Gastroesophageal sphincter (tissue), 4 donors: ENCODE measurements around the gene C9orf50. TPM values are rescaled to one million over a fixed set of nuclear protein-coding genes. Genes with fewer than 3 reads are reported as not detected.
A peak's percentile ranks its signal among the peaks of the same experiment; 100 is the strongest.

ENCODE experiments used
- ATAC-seq: fragments of 150-250 bp; one replicate; pipeline ENCODE4 v1.9.1; 2016; ENCODE audit warnings: mild to moderate bottlenecking, moderate library complexity
- H3K27ac ChIP-seq, 4 donors: fragments of 200-600 bp; sonication (generic) in 3 of 4; 1 replicate in 3 of 4; 2 replicates in 1 of 4; pipeline ENCODE4 v1.5.1; 2016 to 2019
- H3K27me3 ChIP-seq: fragments of 200-600 bp; sonication (generic); one replicate; pipeline ENCODE4 v1.5.1; 2019
- H3K36me3 ChIP-seq, 2 donors: fragments of 200-600 bp; sonication (generic); one replicate each; pipeline ENCODE4 v1.5.1; 2019; ENCODE audit warnings: control low read depth in 1 of 2
- H3K4me1 ChIP-seq, 3 donors: fragments of 200-600 bp; sonication (generic); 1 replicate in 2 of 3; 2 replicates in 1 of 3; pipeline ENCODE4 v1.5.1; 2016 to 2019; ENCODE audit warnings: control low read depth in 2 of 3
- H3K4me3 ChIP-seq, 2 donors: fragments of 200-600 bp; sonication (generic); one replicate each; pipeline ENCODE4 v1.5.1; 2019; ENCODE audit warnings: mild to moderate bottlenecking in 1 of 2, moderate library complexity in 1 of 2
- H3K9me3 ChIP-seq, 3 donors: fragments of 200-600 bp; sonication (generic); one replicate each; pipeline ENCODE4 v1.5.1; 2017 to 2019; ENCODE audit warnings: control low read depth in 2 of 3
- CTCF ChIP-seq, 4 experiments: fragments of 200-600 bp in 2 of 4; fragments of 450-650 bp in 2 of 4; sonication (generic) in 1 of 4; IDR thresholded peaks; one replicate each; pipeline ENCODE4 v1.5.1; 2017 to 2019; ENCODE audit warnings: antibody characterized with exemption in 4 of 4, mild to moderate bottlenecking in 2 of 4, moderate library complexity in 2 of 4
- EP300 ChIP-seq: sonication (generic); formaldehyde crosslinking; IDR thresholded peaks from one replicate; pipeline ENCODE4 v1.6.1; 2017; ENCODE audit warnings: antibody characterized with exemption, mild to moderate bottlenecking
- POLR2A ChIP-seq, 2 donors: fragments of 450-650 bp; IDR thresholded peaks; one replicate each; pipeline ENCODE4 v1.6.1; 2017; ENCODE audit warnings: antibody characterized with exemption in 2 of 2, mild to moderate bottlenecking in 2 of 2, moderate library complexity in 1 of 2
- POLR2AphosphoS5 ChIP-seq: sonication (generic); formaldehyde crosslinking; IDR thresholded peaks from one replicate; pipeline ENCODE4 v1.6.1; 2017; ENCODE audit warnings: antibody characterized with exemption
- WGBS, 2 donors: methylation state at CpG; one replicate each; pipeline ENCODE4 v1.1.5; 2018; ENCODE audit warnings: low coverage in 1 of 2; 5-methylcytosine and 5-hydroxymethylcytosine counted together
- total RNA-seq, 4 donors: library from RNA; depleted of rRNA; stranded (reverse); fragments of >200 nt; gene quantifications; one replicate each; pipeline ENCODE4 v1.1.0, GENCODE V29; 2016

C9orf50 gene
- total RNA-seq, 4 donors from 2014 or later, result 0.27 TPM; not detected in 3

GRCh38 chr9:129585352-129585751 is 35.5 kb downstream of the C9orf50 start:
- WGBS, 2 donors, result 86 to 100% methylated on average over 1 of the region's 1 CpG
- Histone ChIP-seq H3K4me3 (no peak overlapping the region), H3K27ac (no peak overlapping the region), H3K36me3 (no peaks in the 10 kb centered on the region), H3K27me3 (no peaks in the 10 kb centered on the region), H3K4me1 (peaks cover 0 to 16% (median 0%) of the 10 kb centered on the region in 3 donors), H3K9me3 (no peaks in the 10 kb centered on the region)
- no peak for TF ChIP-seq EP300
- no peak for TF ChIP-seq CTCF (IDR thresholded peaks at IDR 0.05)
- no peak for TF ChIP-seq POLR2A (IDR thresholded peaks at IDR 0.05)
- TF ChIP-seq POLR2AphosphoS5, result no peak
- no peak for ATAC-seq

GRCh38 chr9:129584136-129584535 is 36.8 kb downstream of the C9orf50 start:
- no peaks in the 10 kb centered on the region for H3K36me3 ChIP-seq
- TF ChIP-seq POLR2A (IDR thresholded peaks at IDR 0.05) (no peak), EP300 (no peak), POLR2AphosphoS5 (no peak), CTCF (IDR thresholded peaks at IDR 0.05) (no peak)
- peak; percentile 81 for ATAC-seq
- no peaks in the 10 kb centered on the region for H3K9me3 ChIP-seq
- no peaks in the 10 kb centered on the region for H3K27me3 ChIP-seq
- H3K4me1 ChIP-seq, result peaks cover 0 to 16% (median 0%) of the 10 kb centered on the region in 3 donors
- 80% methylated on average over 1 of the region's 1 CpG; no CpG with 5 or more reads in 1 of the 2 donors for WGBS, 2 donors
- no peak overlapping the region for H3K4me3 ChIP-seq
- H3K27ac ChIP-seq, result no peak overlapping the region

DNA sequence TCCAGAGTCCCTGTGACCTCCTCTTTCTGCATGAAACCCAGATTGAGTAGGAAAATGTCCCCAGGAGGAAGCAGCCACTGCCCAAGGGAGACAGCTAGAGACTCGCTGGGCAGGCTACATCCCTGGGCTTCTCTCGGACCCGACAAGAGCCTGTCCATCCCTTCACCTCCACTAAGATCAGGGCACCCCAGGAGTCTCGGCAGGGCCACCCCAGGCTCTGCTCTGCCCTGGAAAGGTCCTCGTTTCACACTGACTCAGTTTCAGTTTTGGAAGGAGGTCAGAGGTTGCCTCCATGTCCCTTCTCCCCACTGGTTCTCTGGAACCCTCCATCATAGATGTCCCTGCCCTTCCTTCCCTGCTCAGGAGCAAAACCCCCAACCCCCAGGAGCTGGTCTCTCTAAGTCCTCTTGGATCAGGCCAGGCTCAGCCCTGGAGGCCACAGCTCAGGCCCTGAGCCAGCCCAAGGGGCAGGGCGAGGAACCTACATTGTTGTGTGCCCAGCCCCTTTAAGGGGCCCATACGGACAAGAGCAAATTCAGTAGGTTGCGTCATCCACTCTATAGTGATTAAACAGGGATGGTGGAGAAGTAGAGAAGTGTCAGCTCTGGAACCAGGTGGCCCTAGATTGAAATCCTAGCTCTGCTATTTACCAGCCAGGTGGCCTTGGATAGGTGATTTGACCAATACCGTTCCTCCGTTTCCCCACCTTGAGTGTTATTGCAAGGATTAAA is 37.4 kb downstream of the C9orf50 start:
- Histone ChIP-seq H3K9me3 (no peaks in the 10 kb centered on the region), H3K27me3 (no peaks in the 10 kb centered on the region), H3K4me1 (peaks cover 0 to 16% (median 0%) of the 10 kb centered on the region in 3 donors), H3K4me3 (no peak overlapping the region), H3K36me3 (no peaks in the 10 kb centered on the region), H3K27ac (no peak overlapping the region)
- 75 to 89% methylated on average over 2 to 4 of the region's 10 CpGs for WGBS, 2 donors
- no peak for TF ChIP-seq POLR2A (IDR thresholded peaks at IDR 0.05)
- TF ChIP-seq CTCF (IDR thresholded peaks at IDR 0.05), result no peak
- TF ChIP-seq POLR2AphosphoS5, result no peak
- TF ChIP-seq EP300, result no peak
- no peak for ATAC-seq

GRCh38 chr9:129582855-129583254 is 38.0 kb downstream of the C9orf50 start:
- peaks cover 0 to 16% (median 0%) of the 10 kb centered on the region in 3 donors for H3K4me1 ChIP-seq
- H3K4me3 ChIP-seq, result no peak overlapping the region
- WGBS, 2 donors, result 94 to 100% methylated on average over 3 of the region's 3 CpGs
- no peak overlapping the region for H3K27ac ChIP-seq
- H3K27me3 ChIP-seq, result no peaks in the 10 kb centered on the region
- no peaks in the 10 kb centered on the region for H3K36me3 ChIP-seq
- H3K9me3 ChIP-seq, result no peaks in the 10 kb centered on the region
- no peak for ATAC-seq
- no peak for TF ChIP-seq CTCF (IDR thresholded peaks at IDR 0.05)
- TF ChIP-seq EP300, result no peak
- no peak for TF ChIP-seq POLR2AphosphoS5
- no peak for TF ChIP-seq POLR2A (IDR thresholded peaks at IDR 0.05)
